ENCODE measurements around the gene ITGAE.

The ITGAE gene

GRCh38 chr17:3666516-3666915, 134.5 kb downstream of the ITGAE start:
- no peak for DNase-seq

GRCh38 chr17:3665834-3666233, 135.2 kb downstream of the ITGAE start:
- DNase-seq = no peak
